ENCODE data around the gene FAM193B. TPM values are rescaled to one million over a fixed set of nuclear protein-coding genes. Genes with fewer than 3 reads are reported as not detected.

FAM193B gene
- total and polyA plus RNA-seq, 2 of the 13 experiments (the other 11 are each of a cell fraction or from before 2014, with no cell fraction given) = 21.2 to 40.9 TPM

DNA sequence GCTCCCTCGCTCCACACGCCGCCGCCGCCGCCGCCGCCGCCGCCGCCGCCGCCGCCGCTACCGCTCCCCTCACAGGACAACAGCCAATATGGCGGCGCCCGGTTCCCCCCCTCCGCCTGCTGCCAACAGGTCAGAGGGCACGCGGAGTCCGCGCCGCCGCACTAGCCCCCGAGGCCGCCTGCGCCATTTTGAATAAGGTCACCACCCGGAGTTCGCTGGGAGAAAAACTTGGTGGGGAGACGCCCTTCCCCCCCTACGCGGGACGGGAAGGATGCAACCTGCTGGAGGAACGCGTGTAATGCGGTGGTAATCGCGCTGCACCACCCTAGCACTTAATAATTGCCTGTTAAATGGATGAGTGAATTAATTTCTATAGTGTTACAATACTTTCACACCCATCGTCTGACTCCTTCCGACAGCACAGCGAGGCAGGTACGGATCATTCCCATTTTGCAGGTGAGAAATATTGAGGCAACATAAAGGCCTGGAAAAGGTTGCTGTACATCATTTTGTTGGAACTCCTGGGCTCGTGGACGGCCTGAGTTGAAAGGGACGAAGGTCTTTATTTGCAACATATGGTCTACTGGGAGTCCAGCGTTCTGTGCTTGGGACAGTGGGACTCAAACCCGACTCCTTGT, at the start of gene FAM193B (continued):
- TF ChIP-seq TBL1XR1 (IDR thresholded peaks at IDR 0.05; ENCODE audit: borderline replicate concordance, low read length, partially characterized antibody) (no peak), YY1 (IDR thresholded peaks at IDR 0.05; ENCODE audit: insufficient read depth, insufficient replicate concordance, low read depth, low read length) (peak; percentile 99), ZNF703 (CRISPR knock-in tag; IDR thresholded peaks at IDR 0.05; ENCODE audit: borderline replicate concordance) (no peak), HMGA1 (CRISPR knock-in tag; conservative IDR thresholded peaks at IDR 0.05) (no peak), ZNF660 (CRISPR knock-in tag; IDR thresholded peaks at IDR 0.05; ENCODE audit: borderline replicate concordance, low read depth) (no peak), STAT5B (CRISPR knock-in tag; IDR thresholded peaks at IDR 0.05) (no peak), ZNF746 (CRISPR knock-in tag; IDR thresholded peaks at IDR 0.05) (no peak), DMAP1 (CRISPR knock-in tag; IDR thresholded peaks at IDR 0.05) (0 out of 2 replicates have a peak, but pooled peaks have one; percentile 17), SSRP1 (CRISPR knock-in tag; IDR thresholded peaks at IDR 0.05) (no peak), ZNF34 (CRISPR knock-in tag; IDR thresholded peaks at IDR 0.05; ENCODE audit: borderline replicate concordance) (no peak), ZNF724P (CRISPR knock-in tag; IDR thresholded peaks at IDR 0.05; ENCODE audit: borderline replicate concordance) (no peak), HOXA7 (CRISPR knock-in tag; IDR thresholded peaks at IDR 0.05) (no peak), MAF1 (CRISPR knock-in tag; IDR thresholded peaks at IDR 0.05; ENCODE audit: borderline replicate concordance) (peak; percentile 79; the same call in 1 of the 2 replicates), ZNF569 (CRISPR knock-in tag; IDR thresholded peaks at IDR 0.05; ENCODE audit: borderline replicate concordance) (no peak), FOXC1 (CRISPR knock-in tag; IDR thresholded peaks at IDR 0.05; ENCODE audit: borderline replicate concordance) (no peak), ZNF878 (CRISPR knock-in tag; IDR thresholded peaks at IDR 0.05) (no peak), ZC3H4 (CRISPR knock-in tag; IDR thresholded peaks at IDR 0.05; ENCODE audit: borderline replicate concordance) (no peak), ZNF274 (CRISPR knock-in tag; IDR thresholded peaks at IDR 0.05) (peak; percentile 59; the same call in 1 of the 2 replicates), TSC22D2 (CRISPR knock-in tag; IDR thresholded peaks at IDR 0.05; ENCODE audit: borderline replicate concordance) (0 out of 2 replicates have a peak, but pooled peaks have one; percentile 25), XRCC5 (optimal IDR thresholded peaks at IDR 0.05; ENCODE audit: low read length) (peak; percentile 68), ZNF564 (CRISPR knock-in tag; IDR thresholded peaks at IDR 0.05) (no peak)
- TF ChIP-seq, protein P1, sequence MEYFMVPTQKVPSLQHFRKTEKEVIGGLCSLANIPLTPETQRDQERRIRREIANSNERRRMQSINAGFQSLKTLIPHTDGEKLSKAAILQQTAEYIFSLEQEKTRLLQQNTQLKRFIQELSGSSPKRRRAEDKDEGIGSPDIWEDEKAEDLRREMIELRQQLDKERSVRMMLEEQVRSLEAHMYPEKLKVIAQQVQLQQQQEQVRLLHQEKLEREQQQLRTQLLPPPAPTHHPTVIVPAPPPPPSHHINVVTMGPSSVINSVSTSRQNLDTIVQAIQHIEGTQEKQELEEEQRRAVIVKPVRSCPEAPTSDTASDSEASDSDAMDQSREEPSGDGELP (IDR thresholded peaks at IDR 0.05; ENCODE audit: borderline replicate concordance, low read depth) = peak; percentile 18; the same call in 1 of the 2 replicates
- TF ChIP-seq, protein P2, sequence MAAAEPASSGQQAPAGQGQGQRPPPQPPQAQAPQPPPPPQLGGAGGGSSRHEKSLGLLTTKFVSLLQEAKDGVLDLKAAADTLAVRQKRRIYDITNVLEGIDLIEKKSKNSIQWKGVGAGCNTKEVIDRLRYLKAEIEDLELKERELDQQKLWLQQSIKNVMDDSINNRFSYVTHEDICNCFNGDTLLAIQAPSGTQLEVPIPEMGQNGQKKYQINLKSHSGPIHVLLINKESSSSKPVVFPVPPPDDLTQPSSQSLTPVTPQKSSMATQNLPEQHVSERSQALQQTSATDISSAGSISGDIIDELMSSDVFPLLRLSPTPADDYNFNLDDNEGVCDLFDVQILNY (CRISPR knock-in tag; conservative IDR thresholded peaks at IDR 0.05) = no peak
- TF ChIP-seq, protein P3, sequence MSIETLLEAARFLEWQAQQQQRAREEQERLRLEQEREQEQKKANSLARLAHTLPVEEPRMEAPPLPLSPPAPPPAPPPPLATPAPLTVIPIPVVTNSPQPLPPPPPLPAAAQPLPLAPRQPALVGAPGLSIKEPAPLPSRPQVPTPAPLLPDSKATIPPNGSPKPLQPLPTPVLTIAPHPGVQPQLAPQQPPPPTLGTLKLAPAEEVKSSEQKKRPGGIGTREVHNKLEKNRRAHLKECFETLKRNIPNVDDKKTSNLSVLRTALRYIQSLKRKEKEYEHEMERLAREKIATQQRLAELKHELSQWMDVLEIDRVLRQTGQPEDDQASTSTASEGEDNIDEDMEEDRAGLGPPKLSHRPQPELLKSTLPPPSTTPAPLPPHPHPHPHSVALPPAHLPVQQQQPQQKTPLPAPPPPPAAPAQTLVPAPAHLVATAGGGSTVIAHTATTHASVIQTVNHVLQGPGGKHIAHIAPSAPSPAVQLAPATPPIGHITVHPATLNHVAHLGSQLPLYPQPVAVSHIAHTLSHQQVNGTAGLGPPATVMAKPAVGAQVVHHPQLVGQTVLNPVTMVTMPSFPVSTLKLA (IDR thresholded peaks at IDR 0.05) = no peak
- TF ChIP-seq, protein P4, sequence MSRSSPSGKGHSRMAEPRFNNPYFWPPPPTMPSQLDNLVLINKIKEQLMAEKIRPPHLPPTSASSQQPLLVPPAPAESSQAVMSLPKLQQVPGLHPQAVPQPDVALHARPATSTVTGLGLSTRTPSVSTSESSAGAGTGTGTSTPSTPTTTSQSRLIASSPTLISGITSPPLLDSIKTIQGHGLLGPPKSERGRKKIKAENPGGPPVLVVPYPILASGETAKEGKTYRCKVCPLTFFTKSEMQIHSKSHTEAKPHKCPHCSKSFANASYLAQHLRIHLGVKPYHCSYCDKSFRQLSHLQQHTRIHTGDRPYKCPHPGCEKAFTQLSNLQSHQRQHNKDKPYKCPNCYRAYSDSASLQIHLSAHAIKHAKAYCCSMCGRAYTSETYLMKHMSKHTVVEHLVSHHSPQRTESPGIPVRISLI (CRISPR knock-in tag; IDR thresholded peaks at IDR 0.05; ENCODE audit: borderline replicate concordance) = no peak
- TF ChIP-seq, protein P5, sequence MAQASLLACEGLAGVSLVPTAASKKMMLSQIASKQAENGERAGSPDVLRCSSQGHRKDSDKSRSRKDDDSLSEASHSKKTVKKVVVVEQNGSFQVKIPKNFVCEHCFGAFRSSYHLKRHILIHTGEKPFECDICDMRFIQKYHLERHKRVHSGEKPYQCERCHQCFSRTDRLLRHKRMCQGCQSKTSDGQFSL (CRISPR knock-in tag; IDR thresholded peaks at IDR 0.05) = peak; percentile 96
